Keratinocyte (primary cell): ENCODE data around the gene TRAP1. TPM values are rescaled to one million over a fixed set of nuclear protein-coding genes. Genes with fewer than 3 reads are reported as not detected.

Source experiments
- DNase-seq: peaks from one replicate; pipeline ENCODE4 v3.0.0-alpha.2; 2011; ENCODE audit warnings: low read depth, missing footprints, low spot score
- FAIRE-seq: peaks from 2 replicates; lab custom pipeline; 2011; peaks lifted over from hg19 to GRCh38; lab: Jason Lieb, UNC
- H2AFZ ChIP-seq: 2 replicates; pipeline ENCODE4 v1.6.0; 2012; ENCODE audit warnings: low read length, control low read depth, inconsistent platforms; ENCODE audit not compliant: control insufficient read depth
- H3K27ac ChIP-seq: 2 replicates; pipeline ENCODE4 v1.5.1; 2011; ENCODE audit warnings: low read length; ENCODE audit not compliant: control insufficient read depth, insufficient read depth
- H3K27me3 ChIP-seq: 3 replicates; pipeline ENCODE4 v1.6.0; 2011; ENCODE audit warnings: low read length; ENCODE audit not compliant: control insufficient read depth, insufficient read depth; ENCODE audit errors: extremely low read depth
- H3K36me3 ChIP-seq, 2 experiments: 2 replicates in 1 of 2; 3 replicates in 1 of 2; pipeline ENCODE4 v1.5.1; 2011; ENCODE audit warnings: low read length in 2 of 2, mild to moderate bottlenecking in 1 of 2; ENCODE audit not compliant: control insufficient read depth in 2 of 2, insufficient read depth in 2 of 2; ENCODE audit errors: extremely low read depth in 1 of 2
- H3K4me1 ChIP-seq: 3 replicates; pipeline ENCODE4 v1.5.1; 2011; ENCODE audit warnings: low read length; ENCODE audit not compliant: control insufficient read depth, insufficient read depth; ENCODE audit errors: extremely low read depth
- H3K4me2 ChIP-seq: 3 replicates; pipeline ENCODE4 v1.6.0; 2011; ENCODE audit warnings: low read depth, low read length; ENCODE audit not compliant: control insufficient read depth, insufficient read depth; ENCODE audit errors: extremely low read depth
- H3K4me3 ChIP-seq, 3 experiments: fragments of 200-600 bp in 1 of 3; sonication (generic) in 1 of 3; 2 replicates in 2 of 3; 3 replicates in 1 of 3; pipeline ENCODE4 v1.5.1; 2011 to 2016; ENCODE audit warnings: low read length in 3 of 3, mild to moderate bottlenecking in 3 of 3, control low read depth in 2 of 3, inconsistent platforms in 1 of 3, low read depth in 1 of 3, mixed read lengths in 1 of 3, mixed run types in 1 of 3, moderate library complexity in 1 of 3; ENCODE audit not compliant: control insufficient read depth in 2 of 3, insufficient read depth in 2 of 3; ENCODE audit errors: extremely low read depth in 1 of 3
- H3K79me2 ChIP-seq: 2 replicates; pipeline ENCODE4 v1.6.0; 2012; ENCODE audit warnings: low read length; ENCODE audit not compliant: control insufficient read depth, insufficient read depth
- H3K9ac ChIP-seq: 3 replicates; pipeline ENCODE4 v1.6.0; 2011; ENCODE audit warnings: low read length; ENCODE audit not compliant: control insufficient read depth, insufficient read depth; ENCODE audit errors: extremely low read depth
- H3K9me1 ChIP-seq: 3 replicates; pipeline ENCODE4 v1.6.0; 2011; ENCODE audit warnings: low read length; ENCODE audit not compliant: control insufficient read depth, insufficient read depth; ENCODE audit errors: extremely low read depth
- H3K9me3 ChIP-seq: 2 replicates; pipeline ENCODE4 v1.5.1; 2012; ENCODE audit warnings: low read depth, low read length; ENCODE audit not compliant: control insufficient read depth
- H4K20me1 ChIP-seq: 3 replicates; pipeline ENCODE4 v1.6.0; 2011; ENCODE audit warnings: low read length; ENCODE audit not compliant: control insufficient read depth, insufficient read depth; ENCODE audit errors: extremely low read depth
- EZH2 ChIP-seq: IDR thresholded peaks from one replicate; pipeline ENCODE4 v1.6.1; 2012; ENCODE audit warnings: inconsistent platforms, mild to moderate bottlenecking, low read length, moderate library complexity
- dilution Hi-C: fragments of 300-500 bp; cut with MboI; formaldehyde crosslinking; loops from one replicate; pipeline ENCODE4 v1.7.0; 2020; ENCODE audit warnings: low sequenced_read_pairs; ENCODE audit not compliant: extremely low pct_ligation_motif_present
- polyA plus RNA-seq, 5 experiments: library from polyadenylated mRNA; depleted of rRNA in 3 of 5; stranded (reverse) in 3 of 5; stranded (forward) in 1 of 5; unstranded in 1 of 5; fragments of >200 nt; gene quantifications; 1 replicate in 1 of 5; 2 replicates in 3 of 5; 3 replicates in 1 of 5; pipeline versions ENCODE4 v1.2.1 to v1.2.3, GENCODE V29; 2011 to 2012; ENCODE audit warnings: missing spikeins in 2 of 5, low read depth in 1 of 5, low replicate concordance in 1 of 5
- TF ChIP-seq, protein P1 (sequence below), 3 experiments: IDR thresholded peaks in 1 of 3; conservative IDR thresholded peaks in 1 of 3; optimal IDR thresholded peaks in 1 of 3; 2 replicates in 2 of 3; 3 replicates in 1 of 3; pipeline versions ENCODE3 to v1.5.1; 2011; ENCODE audit warnings: low read length in 3 of 3, mild to moderate bottlenecking in 3 of 3, moderate library complexity in 2 of 3, control low read depth in 1 of 3, inconsistent platforms in 1 of 3; ENCODE audit not compliant: insufficient read depth in 2 of 3; ENCODE audit errors: extremely low read depth in 1 of 3

The TRAP1 gene
- polyA plus RNA-seq, 1 donor (not counting 4 experiments of a cell fraction or from before 2014, with no cell fraction given): 106 TPM

DNA sequence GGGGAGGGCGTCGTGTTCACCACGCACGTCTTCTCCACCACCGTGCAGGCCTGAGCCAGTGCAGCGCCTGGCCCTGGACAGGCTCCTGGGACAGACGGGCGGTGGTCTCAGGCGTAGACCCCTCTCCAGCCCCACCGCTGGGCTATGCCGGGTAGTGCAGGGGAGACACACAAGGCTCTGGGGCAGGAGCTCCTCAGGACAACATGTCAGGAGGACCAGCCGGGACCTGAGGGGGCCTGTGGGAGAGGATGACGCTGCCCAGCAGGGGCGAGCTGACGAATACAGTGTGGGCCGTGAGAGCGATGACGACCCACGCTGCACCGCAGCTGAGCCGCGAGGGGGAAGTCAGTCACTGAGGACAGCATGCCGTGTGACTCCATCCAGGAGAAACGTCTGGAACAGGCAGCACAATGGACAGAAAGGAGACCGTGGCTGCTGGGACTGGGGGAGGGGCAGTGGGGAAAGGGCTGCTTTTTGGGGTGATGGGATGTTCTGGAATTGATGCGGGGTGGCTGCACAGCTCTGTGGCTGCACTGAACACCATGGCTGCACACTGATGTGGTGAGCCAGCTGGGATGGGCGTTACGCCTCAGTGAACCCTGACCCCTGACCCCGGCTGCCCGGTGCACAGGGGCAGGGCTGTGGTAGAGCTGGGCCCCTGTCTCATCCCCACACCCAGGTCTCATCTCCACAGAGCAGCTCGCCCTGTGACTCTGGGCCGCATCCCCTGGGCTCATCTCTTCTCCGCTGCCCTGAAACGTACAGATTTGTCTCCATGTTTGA lies 42.6 kb downstream of the TRAP1 start:
- TF ChIP-seq, protein P1, sequence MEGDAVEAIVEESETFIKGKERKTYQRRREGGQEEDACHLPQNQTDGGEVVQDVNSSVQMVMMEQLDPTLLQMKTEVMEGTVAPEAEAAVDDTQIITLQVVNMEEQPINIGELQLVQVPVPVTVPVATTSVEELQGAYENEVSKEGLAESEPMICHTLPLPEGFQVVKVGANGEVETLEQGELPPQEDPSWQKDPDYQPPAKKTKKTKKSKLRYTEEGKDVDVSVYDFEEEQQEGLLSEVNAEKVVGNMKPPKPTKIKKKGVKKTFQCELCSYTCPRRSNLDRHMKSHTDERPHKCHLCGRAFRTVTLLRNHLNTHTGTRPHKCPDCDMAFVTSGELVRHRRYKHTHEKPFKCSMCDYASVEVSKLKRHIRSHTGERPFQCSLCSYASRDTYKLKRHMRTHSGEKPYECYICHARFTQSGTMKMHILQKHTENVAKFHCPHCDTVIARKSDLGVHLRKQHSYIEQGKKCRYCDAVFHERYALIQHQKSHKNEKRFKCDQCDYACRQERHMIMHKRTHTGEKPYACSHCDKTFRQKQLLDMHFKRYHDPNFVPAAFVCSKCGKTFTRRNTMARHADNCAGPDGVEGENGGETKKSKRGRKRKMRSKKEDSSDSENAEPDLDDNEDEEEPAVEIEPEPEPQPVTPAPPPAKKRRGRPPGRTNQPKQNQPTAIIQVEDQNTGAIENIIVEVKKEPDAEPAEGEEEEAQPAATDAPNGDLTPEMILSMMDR (optimal IDR thresholded peaks at IDR 0.05 in 1 of 3, IDR thresholded peaks at IDR 0.05 in 1 of 3, conservative IDR thresholded peaks at IDR 0.05 in 1 of 3; ENCODE audit: extremely low read depth in 1 of 3, insufficient read depth in 2 of 3, low read length in 3 of 3): no peak
- no peak for TF ChIP-seq EZH2
- Histone ChIP-seq H3K4me1 (no peaks in the 10 kb centered on the region), H3K4me2 (no peak overlapping the region), H3K9ac (no peak overlapping the region), H2AFZ (no peak overlapping the region), H3K27me3 (no peaks in the 10 kb centered on the region), H3K27ac (no peak overlapping the region), H3K79me2 (no peaks in the 10 kb centered on the region), H3K9me3 (no peaks in the 10 kb centered on the region), H3K9me1 (no peaks in the 10 kb centered on the region), H3K4me3 (no peak overlapping the region), H4K20me1 (no peaks in the 10 kb centered on the region), H3K36me3 (peaks cover 24 to 33% of the 10 kb centered on the region in 2 experiments)
- no peak for FAIRE-seq
- dilution Hi-C loops: no loop called here
- DNase-seq: no peak

DNA sequence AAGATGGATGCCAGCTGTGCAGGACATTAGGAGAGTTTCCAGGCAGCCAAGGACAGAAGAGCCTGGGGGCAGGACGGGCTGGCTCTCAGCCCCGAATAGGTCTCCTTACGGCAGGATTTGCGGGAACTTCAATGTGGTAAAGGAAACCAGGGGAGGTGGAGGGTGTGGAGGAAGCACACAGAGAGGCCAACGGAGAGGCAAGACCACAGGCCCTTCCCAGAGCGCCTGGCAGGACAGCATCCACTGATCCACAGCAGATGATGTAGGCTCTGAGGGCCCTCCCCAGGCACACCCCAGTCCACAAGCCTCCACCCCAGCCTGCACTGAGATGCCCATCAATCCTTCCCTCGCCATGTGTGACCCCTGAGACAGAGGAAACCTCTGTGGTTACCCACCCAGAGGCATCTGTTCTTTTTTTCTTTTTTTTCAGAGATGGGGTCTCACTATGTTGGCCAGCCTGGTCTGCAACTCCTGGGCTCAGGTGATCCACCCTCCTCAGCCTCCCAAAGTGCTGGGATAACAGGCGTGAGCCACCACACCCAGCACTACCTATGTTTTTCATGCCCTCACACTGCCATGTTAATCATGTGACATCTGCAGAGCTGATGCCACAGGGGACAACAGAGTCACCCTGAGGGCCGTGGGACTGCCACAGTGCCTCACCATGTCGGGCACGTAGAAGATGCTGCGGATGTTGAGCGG lies 43.5 kb downstream of the TRAP1 start:
- no peaks in the 10 kb centered on the region for H3K27me3 ChIP-seq
- FAIRE-seq: no peak
- H3K27ac ChIP-seq: no peak overlapping the region
- no peak overlapping the region for H2AFZ ChIP-seq
- H3K36me3 ChIP-seq: peaks cover 23 to 31% of the 10 kb centered on the region in 2 experiments
- H3K4me2 ChIP-seq: no peak overlapping the region
- DNase-seq: no peak
- H3K9me3 ChIP-seq: no peaks in the 10 kb centered on the region
- H3K4me1 ChIP-seq: no peaks in the 10 kb centered on the region
- H3K9me1 ChIP-seq: no peaks in the 10 kb centered on the region
- TF ChIP-seq, protein P1 (optimal IDR thresholded peaks at IDR 0.05 in 1 of 3, IDR thresholded peaks at IDR 0.05 in 1 of 3, conservative IDR thresholded peaks at IDR 0.05 in 1 of 3; ENCODE audit: extremely low read depth in 1 of 3, insufficient read depth in 2 of 3, low read length in 3 of 3): no peak
- no peak for TF ChIP-seq EZH2
- H3K4me3 ChIP-seq: no peak overlapping the region
- H3K9ac ChIP-seq: no peak overlapping the region
- no peaks in the 10 kb centered on the region for H4K20me1 ChIP-seq
- dilution Hi-C loops: no loop called here
- H3K79me2 ChIP-seq: no peaks in the 10 kb centered on the region
